ENCODE results near the gene SOWAHA. TPM values are rescaled to one million over a fixed set of nuclear protein-coding genes. Genes with fewer than 3 reads are reported as not detected.

SOWAHA gene
- total and polyA plus RNA-seq, 2 of the 4 experiments (the other 2 are of a cell fraction): 0.03 TPM; not detected in 1

- no peak overlapping the region; the same call in 1 of the 2 replicates for H3K18ac ChIP-seq (ENCODE audit: low read depth, low read length)
- POLR2A ChIA-PET (ENCODE audit: unreplicated experiment): no interaction called here
- peak overlapping the region; percentile 72 for H3K9ac ChIP-seq (ENCODE audit: low read depth, low read length)
- peak overlapping the region; percentile 98 for H2AFZ ChIP-seq (replicated peaks; ENCODE audit: low read length, poor library complexity)
- no peak overlapping the region; a peak in 1 of 4 replicates for H4K8ac ChIP-seq (ENCODE audit: low read depth in 2 of 2, low read length in 2 of 2)
- H3K4ac ChIP-seq (ENCODE audit: low read depth, low read length): no peak overlapping the region; the same call in 1 of the 2 replicates
- in situ Hi-C loops (cut with MboI; ENCODE audit: low sequenced_read_pairs) (no loop called here), intact Hi-C loops (cut with micrococcal nuclease) (loop anchor here (2.0 kb wide), 1 partner anchor 44 kb away; no protein-coding TSS in a partner anchor), dilution Hi-C loops (cut with HindIII; ENCODE audit: low sequenced_read_pairs, unreplicated experiment) (no loop called here)
- no peak overlapping the region for H2BK120ac ChIP-seq (ENCODE audit: low read depth, low read length)
- H2AK9ac ChIP-seq (replicated peaks; ENCODE audit: low read depth, low read length, poor library complexity): peak overlapping the region; percentile 90
- H3K14ac ChIP-seq (replicated peaks; ENCODE audit: low read depth, low read length): no peak overlapping the region
- no peaks in the 10 kb centered on the region for H3K9me3 ChIP-seq (ENCODE audit: control insufficient read depth, insufficient read depth, low read length)
- H2BK5ac ChIP-seq (ENCODE audit: low read depth, low read length, poor library complexity, severe bottlenecking): peak overlapping the region; percentile 51
- H3K79me1 ChIP-seq (ENCODE audit: low read depth in 1 of 2, low read length in 2 of 2): peaks cover 23 to 56% of the 10 kb centered on the region in 2 experiments
- CTCF ChIA-PET: no interaction called here
- TF ChIP-seq MXI1 (IDR thresholded peaks at IDR 0.05; ENCODE audit: borderline replicate concordance, low read depth, low read length) (no peak), FOS (IDR thresholded peaks at IDR 0.05; ENCODE audit: low read depth, low read length) (no peak), RFX5 (IDR thresholded peaks at IDR 0.05; ENCODE audit: low read depth, low read length) (no peak), SMC3 (IDR thresholded peaks at IDR 0.05; ENCODE audit: low read depth, low read length) (no peak), CTCF (conservative IDR thresholded peaks at IDR 0.05; ENCODE audit: low read depth, low read length) (no peak), MAZ (IDR thresholded peaks at IDR 0.05; ENCODE audit: borderline replicate concordance, low read depth, low read length) (no peak), RAD21 (IDR thresholded peaks at IDR 0.05; ENCODE audit: low read length) (no peak), MAFK (IDR thresholded peaks at IDR 0.05; ENCODE audit: low read depth, low read length) (no peak)
- no peak overlapping the region for H2BK20ac ChIP-seq (ENCODE audit: low read depth, low read length)
- WGBS, 2 experiments (ENCODE audit: extremely low coverage in 2 of 2, insufficient read length in 1 of 2): 0% methylated on average over 30 of the region's 40 CpGs; no CpG with 5 or more reads in 1 of the 2 experiments
- no peak overlapping the region; the same call in 1 of the 2 replicates for H2AK5ac ChIP-seq (ENCODE audit: low read depth, low read length)
- peak overlapping the region; percentile 37; the same call in 1 of the 2 replicates for H4K91ac ChIP-seq (ENCODE audit: insufficient read depth, low read depth, low read length)
- H3K56ac ChIP-seq (ENCODE audit: extremely low read depth, insufficient read depth, low read length): no peak overlapping the region
- H3K23ac ChIP-seq (ENCODE audit: low read depth, low read length): no peak overlapping the region
- peak overlapping the region; percentile 97 for H3K4me2 ChIP-seq (ENCODE audit: low read depth, low read length)
- H2BK15ac ChIP-seq (ENCODE audit: low read depth, low read length): no peak overlapping the region
- H3K4me1 ChIP-seq (ENCODE audit: control insufficient read depth, insufficient read depth, low read length): peaks cover 15% of the 10 kb centered on the region
- no peaks in the 10 kb centered on the region for H3K36me3 ChIP-seq (ENCODE audit: control insufficient read depth, insufficient read depth, low read length)
- H3K27ac ChIP-seq (ENCODE audit: insufficient read depth, low read length): peak overlapping the region; percentile 61; the same call in 1 of the 2 replicates
- BruUV-seq (replicated peaks): no TSS peak
- H3K4me3 ChIP-seq (ENCODE audit: insufficient read depth, low read depth, low read length): peak overlapping the region; percentile 65
- peaks cover 33% of the 10 kb centered on the region for H4K20me1 ChIP-seq (ENCODE audit: insufficient read depth, low read length)
- H4K5ac ChIP-seq (ENCODE audit: low read depth, low read length): no peak overlapping the region
- peaks cover 36% of the 10 kb centered on the region for H3K9me1 ChIP-seq (ENCODE audit: insufficient read depth, low read length)
- H3K27me3 ChIP-seq (ENCODE audit: control insufficient read depth, insufficient read depth, low read length): no peaks in the 10 kb centered on the region
- ATAC-seq (ENCODE audit: low read depth) (no peak; the same call in 1 of the 2 replicates), DNase-seq (no peak)
Observed at GRCh38 chr5:132776938-132777208, 36.2 kb upstream of the SOWAHA start.
